Right lobe of liver (tissue), 6 donors: ENCODE results near the gene METAP2. TPM values are rescaled to one million over a fixed set of nuclear protein-coding genes. Genes with fewer than 3 reads are reported as not detected.

Source experiments
- ATAC-seq, 4 donors: fragments of 200-7000 bp; cut with Tn5 transposase; one replicate each; pipeline ENCODE4 v1.9.1; 2020; ENCODE audit warnings: mild to moderate bottlenecking in 4 of 4, moderate library complexity in 4 of 4
- DNase-seq, 3 donors: peaks; one replicate each; pipeline ENCODE4 v3.0.0-alpha.2; 2020
- H3K27ac ChIP-seq, 3 donors: fragments of 200-600 bp; one replicate each; pipeline ENCODE4 v1.8.0; 2022
- H3K27me3 ChIP-seq, 2 donors: fragments of 200-600 bp; one replicate each; pipeline ENCODE4 v1.8.0; 2022
- H3K36me3 ChIP-seq, 4 donors: fragments of 200-600 bp; sonication (generic) in 1 of 4; one replicate each; pipeline versions ENCODE4 v1.5.1 to v1.8.0; 2017 to 2022; ENCODE audit warnings: control low read depth in 1 of 4
- H3K4me1 ChIP-seq, 4 donors: fragments of 200-600 bp; sonication (generic) in 1 of 4; one replicate each; pipeline versions ENCODE4 v1.5.1 to v1.8.0; 2017 to 2022; ENCODE audit warnings: control low read depth in 1 of 4
- H3K4me3 ChIP-seq, 3 donors: fragments of 200-600 bp; one replicate each; pipeline ENCODE4 v1.8.0; 2022
- H3K9me3 ChIP-seq, 4 donors: fragments of 200-600 bp; sonication (generic) in 1 of 4; one replicate each; pipeline versions ENCODE4 v1.5.1 to v1.8.0; 2017 to 2022; ENCODE audit warnings: control low read depth in 1 of 4
- POLR2A ChIP-seq: fragments of 450-650 bp; IDR thresholded peaks from one replicate; pipeline ENCODE4 v1.6.1; 2017; ENCODE audit warnings: antibody characterized with exemption, mild to moderate bottlenecking
- WGBS: methylation state at CpG from one replicate; pipeline ENCODE4 v1.1.6; 2018; ENCODE audit warnings: low coverage, low lambda C conversion rate; ENCODE audit not compliant: insufficient coverage; ENCODE audit errors: missing lambda C conversion rate; 5-methylcytosine and 5-hydroxymethylcytosine counted together
- intact Hi-C, 2 donors: fragments of 100-400 bp; cut with DNase I; formaldehyde crosslinking; loops; one replicate each; pipeline versions ENCODE4 v1.11.2 to v1.14.1; 2022
- total RNA-seq, 6 experiments: library from RNA; depleted of rRNA in 2 of 6; stranded (reverse); fragments of >200 nt in 2 of 6; fragmentation: NEBNext Ultra II Directional in 3 of 6; extraction: Animal tissue kit (Norgen Biotek cat#: 25700) in 3 of 6; gene quantifications; one replicate each; pipeline versions ENCODE4 v1.1.0 to v1.2.4, GENCODE V29; 2016 to 2023
- TF ChIP-seq, protein P1 (sequence below), 4 donors: fragments of 200-600 bp in 3 of 4; fragments of 450-650 bp in 1 of 4; IDR thresholded peaks; one replicate each; pipeline versions ENCODE4 v1.5.1 to v1.8.0; 2016 to 2022; ENCODE audit warnings: antibody characterized with exemption in 4 of 4, mild to moderate bottlenecking in 2 of 4
- donor health status: DM: no; HTN: yes; CAD: no.
- donor health status: DM: no; HTN: no; CAD: no.
- donor health status: DM: no; HTN: no; CAD: no.
- donor health status: DM: no; HTN: yes; CAD: no.
- donor health status: DM: no; HTN: yes; CAD: no.

The METAP2 gene
- total RNA-seq, 6 experiments from 2014 or later: 25.5 to 62.0 (median 34.0) TPM

DNA sequence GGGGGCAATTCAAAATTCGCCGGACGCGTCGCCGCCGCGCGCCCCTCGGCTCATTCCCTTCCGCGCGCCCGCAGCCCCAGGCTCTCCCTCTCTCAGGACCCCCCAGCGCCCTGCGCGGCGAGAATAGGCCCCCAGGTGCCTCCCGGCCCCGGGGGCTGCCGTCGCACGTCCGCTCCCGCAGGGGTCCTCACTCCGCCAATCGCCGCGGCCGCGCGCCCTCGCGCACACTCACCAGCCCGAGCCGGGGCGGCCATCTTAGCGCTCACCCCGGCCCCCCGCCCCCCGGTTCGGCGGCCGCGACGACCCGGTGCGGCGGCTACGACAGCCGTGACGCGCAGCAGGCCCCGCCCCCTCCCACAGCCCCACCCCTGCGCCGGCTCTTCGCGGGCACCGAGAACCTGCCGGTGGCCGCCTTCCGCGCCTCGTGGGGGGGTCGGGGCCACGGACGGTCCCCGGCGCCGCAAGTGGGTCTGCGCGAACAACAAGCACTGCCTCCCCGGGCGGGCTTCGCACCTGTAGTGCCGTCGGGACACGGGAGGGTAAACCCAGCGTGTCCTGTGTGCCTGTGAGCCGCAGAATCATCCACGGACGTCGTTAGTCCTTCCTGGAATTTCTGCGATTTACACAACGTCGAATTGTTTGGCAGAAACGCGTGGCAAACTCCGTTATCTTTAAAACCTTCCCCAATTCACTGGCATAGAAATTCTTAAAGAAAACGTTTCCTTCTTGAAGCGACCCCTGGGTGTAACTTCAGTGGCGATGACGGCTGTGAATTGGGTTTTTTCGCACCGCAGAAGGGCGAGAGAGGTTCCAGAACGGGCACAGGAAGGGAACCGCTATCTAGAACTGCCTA lies 74.8 kb downstream of the METAP2 start:
- peaks cover 0 to 16% of the 10 kb centered on the region in 2 donors for H3K27me3 ChIP-seq
- intact Hi-C loops: no loop called here
- no peak for TF ChIP-seq POLR2A
- TF ChIP-seq, protein P1, sequence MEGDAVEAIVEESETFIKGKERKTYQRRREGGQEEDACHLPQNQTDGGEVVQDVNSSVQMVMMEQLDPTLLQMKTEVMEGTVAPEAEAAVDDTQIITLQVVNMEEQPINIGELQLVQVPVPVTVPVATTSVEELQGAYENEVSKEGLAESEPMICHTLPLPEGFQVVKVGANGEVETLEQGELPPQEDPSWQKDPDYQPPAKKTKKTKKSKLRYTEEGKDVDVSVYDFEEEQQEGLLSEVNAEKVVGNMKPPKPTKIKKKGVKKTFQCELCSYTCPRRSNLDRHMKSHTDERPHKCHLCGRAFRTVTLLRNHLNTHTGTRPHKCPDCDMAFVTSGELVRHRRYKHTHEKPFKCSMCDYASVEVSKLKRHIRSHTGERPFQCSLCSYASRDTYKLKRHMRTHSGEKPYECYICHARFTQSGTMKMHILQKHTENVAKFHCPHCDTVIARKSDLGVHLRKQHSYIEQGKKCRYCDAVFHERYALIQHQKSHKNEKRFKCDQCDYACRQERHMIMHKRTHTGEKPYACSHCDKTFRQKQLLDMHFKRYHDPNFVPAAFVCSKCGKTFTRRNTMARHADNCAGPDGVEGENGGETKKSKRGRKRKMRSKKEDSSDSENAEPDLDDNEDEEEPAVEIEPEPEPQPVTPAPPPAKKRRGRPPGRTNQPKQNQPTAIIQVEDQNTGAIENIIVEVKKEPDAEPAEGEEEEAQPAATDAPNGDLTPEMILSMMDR (IDR thresholded peaks at IDR 0.05): no peak
- no peak overlapping the region for H3K27ac ChIP-seq
- no peaks in the 10 kb centered on the region for H3K36me3 ChIP-seq
- peaks cover 0 to 10% (median 2%) of the 10 kb centered on the region in 4 donors for H3K4me1 ChIP-seq
- DNase-seq: peak in 2 of 3 donors; percentile 39 to 47
- 23% methylated on average over 17 of the region's 98 CpGs for WGBS
- no peaks in the 10 kb centered on the region for H3K9me3 ChIP-seq
- peak overlapping the region; percentile 41 to 52 (median 48) for H3K4me3 ChIP-seq
- ATAC-seq: peak; percentile 40 to 79 (median 73)

DNA sequence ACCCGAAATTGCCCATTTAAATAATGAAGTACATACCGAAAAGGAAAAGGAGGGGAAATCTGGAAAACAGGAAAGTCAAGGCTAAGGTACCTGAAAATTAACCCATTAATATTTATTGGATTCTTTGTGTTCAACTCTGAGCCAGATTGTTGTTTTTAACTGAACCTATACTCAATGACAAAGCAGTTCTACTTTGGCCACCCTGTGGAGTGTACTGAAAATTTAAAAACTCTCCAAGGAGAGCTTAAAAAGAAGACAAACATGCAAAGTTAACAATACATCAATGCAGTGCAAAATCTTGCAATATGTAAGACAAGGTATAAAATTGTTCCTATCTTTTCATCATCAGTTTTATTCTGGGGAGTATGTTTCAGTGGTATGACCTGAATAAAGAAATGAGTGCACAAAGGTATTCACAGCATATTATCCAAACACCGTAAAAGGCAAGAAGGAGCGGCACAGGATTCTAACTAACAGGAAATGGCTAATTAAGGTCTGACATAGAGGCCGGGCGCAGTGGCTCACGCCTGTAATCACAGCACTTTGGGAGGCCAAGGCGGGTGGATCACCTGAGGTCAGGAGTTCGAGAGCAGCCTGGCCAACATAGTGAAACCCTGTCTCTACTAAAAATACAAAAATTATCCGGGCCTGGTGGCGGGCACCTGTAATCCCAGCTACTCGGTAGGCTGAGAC lies 75.6 kb downstream of the METAP2 start:
- WGBS: 64% methylated on average over 10 of the region's 12 CpGs
- no peak for DNase-seq
- Histone ChIP-seq H3K9me3 (no peaks in the 10 kb centered on the region), H3K27me3 (peaks cover 0 to 16% of the 10 kb centered on the region in 2 donors), H3K36me3 (no peaks in the 10 kb centered on the region), H3K4me3 (no peak overlapping the region), H3K27ac (no peak overlapping the region), H3K4me1 (peaks cover 0 to 10% (median 2%) of the 10 kb centered on the region in 4 donors)
- intact Hi-C loops: no loop called here
- no peak for ATAC-seq
- TF ChIP-seq, protein P1 (IDR thresholded peaks at IDR 0.05): no peak
- TF ChIP-seq POLR2A: no peak

DNA sequence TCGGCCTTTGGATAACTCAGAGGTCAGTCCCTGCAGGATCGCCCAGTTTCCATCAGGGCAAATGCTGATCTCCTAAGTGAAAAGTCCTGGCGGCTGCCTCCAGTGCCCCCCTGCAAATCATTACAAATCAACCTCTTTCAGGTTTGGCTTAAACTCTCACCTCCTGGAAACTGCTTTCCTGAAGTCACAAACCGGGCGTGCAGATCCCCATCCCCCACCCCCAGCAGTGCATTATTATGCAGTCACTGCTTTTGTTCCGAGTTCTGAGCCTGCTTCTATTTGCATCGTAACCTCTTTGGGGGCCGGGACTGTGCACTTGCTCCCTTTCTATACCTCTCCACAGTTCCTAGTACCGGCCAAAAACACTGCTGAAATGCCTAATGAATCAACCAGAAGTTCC lies 77.4 kb downstream of the METAP2 start, which contains the start of gene USP44:
TSS of gene USP44 (minus strand) at position 172 of the 400 bp plus-strand sequence. CDS start 17,220 bp downstream, outside the sequence.
- Histone ChIP-seq H3K9me3 (no peaks in the 10 kb centered on the region), H3K27me3 (peaks cover 0 to 16% of the 10 kb centered on the region in 2 donors), H3K4me1 (peaks cover 0 to 10% (median 2%) of the 10 kb centered on the region in 4 donors), H3K27ac (no peak within 1 kb of the TSS), H3K36me3 (no peaks in the 10 kb centered on the region), H3K4me3 (no peak within 1 kb of the TSS)
- intact Hi-C loops: no loop called here
- ATAC-seq: no peak
- WGBS: 49% methylated on average over 8 of the region's 9 CpGs
- no peak for DNase-seq
- no peak for TF ChIP-seq POLR2A
- TF ChIP-seq, protein P1 (IDR thresholded peaks at IDR 0.05): no peak

DNA sequence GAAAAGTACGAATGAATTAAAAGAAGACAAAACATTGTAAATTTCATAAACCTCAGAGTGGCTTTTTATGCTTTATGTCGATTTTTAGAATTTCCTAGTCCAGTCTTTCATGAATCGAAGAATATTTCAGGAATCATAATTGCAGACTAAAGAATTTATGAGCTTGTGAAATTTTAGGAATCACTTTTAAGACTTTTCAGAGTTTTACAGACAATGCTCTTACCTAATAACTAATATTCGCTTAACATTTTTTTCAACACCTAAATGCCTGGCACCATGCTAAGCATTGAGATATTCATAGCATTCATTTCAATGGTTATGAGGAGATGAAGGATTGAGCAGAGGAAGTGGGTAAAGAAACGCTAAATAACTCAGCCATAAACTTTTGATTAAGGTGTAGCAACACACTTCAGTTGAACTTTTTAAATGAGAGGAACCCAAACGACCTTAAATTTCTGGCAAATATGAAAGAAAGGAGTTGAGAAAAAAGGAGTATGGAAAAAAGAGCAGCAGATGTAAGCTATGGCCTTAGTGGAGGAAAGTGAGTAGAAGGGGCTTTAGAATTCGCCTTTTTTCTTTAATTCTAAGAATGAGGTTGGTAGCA lies 78.1 kb downstream of the METAP2 start:
- H3K4me1 ChIP-seq: peaks cover 0 to 10% (median 2%) of the 10 kb centered on the region in 4 donors
- no peak overlapping the region for H3K27ac ChIP-seq
- intact Hi-C loops: no loop called here
- no peak for DNase-seq
- no peak for ATAC-seq
- no peaks in the 10 kb centered on the region for H3K9me3 ChIP-seq
- no peak for TF ChIP-seq POLR2A
- TF ChIP-seq, protein P1 (IDR thresholded peaks at IDR 0.05): no peak
- 53% methylated on average over 7 of the region's 7 CpGs for WGBS
- H3K4me3 ChIP-seq: no peak overlapping the region
- no peaks in the 10 kb centered on the region for H3K36me3 ChIP-seq
- H3K27me3 ChIP-seq: peaks cover 0 to 16% of the 10 kb centered on the region in 2 donors
